ENCODE data around the gene SIGLEC6. TPM values are rescaled to one million over a fixed set of nuclear protein-coding genes. Genes with fewer than 3 reads are reported as not detected.

The SIGLEC6 gene
- total RNA-seq, 1 donor from 2014 or later = 1.2 TPM

DNA sequence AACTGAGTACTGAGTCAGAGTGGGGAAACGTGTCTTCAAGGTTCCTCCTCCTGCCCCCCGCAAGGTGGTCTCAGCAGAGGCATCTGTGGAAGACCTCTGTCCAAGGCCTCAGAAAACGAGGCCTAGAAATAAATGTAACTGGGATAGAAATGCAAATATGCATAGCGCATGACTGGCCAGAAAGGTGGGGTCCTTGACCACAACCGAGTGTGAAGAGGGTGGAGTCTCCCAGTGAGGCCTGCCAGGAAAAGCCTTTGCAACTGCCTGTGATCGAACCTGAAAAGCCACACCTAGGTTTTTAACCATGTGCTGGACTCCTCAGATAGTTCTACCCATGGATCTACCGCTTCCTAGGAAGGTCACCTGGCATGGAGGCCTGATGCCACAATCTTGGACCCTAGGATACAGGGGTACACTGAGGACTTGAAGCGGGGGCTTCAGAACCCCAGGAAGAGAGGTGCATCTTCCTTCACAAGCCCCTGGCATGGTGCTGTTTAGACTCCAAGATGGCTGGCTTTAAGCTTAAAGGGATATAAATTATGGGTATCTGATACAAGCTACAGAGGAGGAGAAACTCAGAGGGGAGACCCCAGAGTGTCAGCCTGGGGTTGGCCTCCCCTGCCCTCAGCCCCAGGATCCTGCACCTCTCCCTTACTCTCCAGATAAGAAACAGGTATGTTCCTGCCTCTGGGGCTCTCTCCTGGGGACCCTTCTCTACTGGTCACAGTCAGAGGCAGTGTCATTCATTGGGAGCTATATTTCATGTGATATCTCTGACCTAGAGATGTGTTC, 18.3 kb upstream of the SIGLEC6 start:
- Histone ChIP-seq H3K27ac (no peak overlapping the region), H3K27me3 (no peaks in the 10 kb centered on the region), H3K4me3 (no peak overlapping the region), H3K9me3 (no peaks in the 10 kb centered on the region), H3K4me1 (no peaks in the 10 kb centered on the region), H3K36me3 (no peaks in the 10 kb centered on the region)
- DNase-seq (ENCODE audit: extremely low spot score in 2 of 2) = no peak
- intact Hi-C loops (cut with DNase I) = no loop called here
- TF ChIP-seq, protein P1, sequence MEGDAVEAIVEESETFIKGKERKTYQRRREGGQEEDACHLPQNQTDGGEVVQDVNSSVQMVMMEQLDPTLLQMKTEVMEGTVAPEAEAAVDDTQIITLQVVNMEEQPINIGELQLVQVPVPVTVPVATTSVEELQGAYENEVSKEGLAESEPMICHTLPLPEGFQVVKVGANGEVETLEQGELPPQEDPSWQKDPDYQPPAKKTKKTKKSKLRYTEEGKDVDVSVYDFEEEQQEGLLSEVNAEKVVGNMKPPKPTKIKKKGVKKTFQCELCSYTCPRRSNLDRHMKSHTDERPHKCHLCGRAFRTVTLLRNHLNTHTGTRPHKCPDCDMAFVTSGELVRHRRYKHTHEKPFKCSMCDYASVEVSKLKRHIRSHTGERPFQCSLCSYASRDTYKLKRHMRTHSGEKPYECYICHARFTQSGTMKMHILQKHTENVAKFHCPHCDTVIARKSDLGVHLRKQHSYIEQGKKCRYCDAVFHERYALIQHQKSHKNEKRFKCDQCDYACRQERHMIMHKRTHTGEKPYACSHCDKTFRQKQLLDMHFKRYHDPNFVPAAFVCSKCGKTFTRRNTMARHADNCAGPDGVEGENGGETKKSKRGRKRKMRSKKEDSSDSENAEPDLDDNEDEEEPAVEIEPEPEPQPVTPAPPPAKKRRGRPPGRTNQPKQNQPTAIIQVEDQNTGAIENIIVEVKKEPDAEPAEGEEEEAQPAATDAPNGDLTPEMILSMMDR (IDR thresholded peaks at IDR 0.05) = no peak
- TF ChIP-seq POLR2AphosphoS5 (IDR thresholded peaks at IDR 0.05; ENCODE audit: insufficient read depth in 1 of 2, low read depth in 1 of 2) = no peak
- TF ChIP-seq POLR2A (IDR thresholded peaks at IDR 0.05) = no peak

DNA sequence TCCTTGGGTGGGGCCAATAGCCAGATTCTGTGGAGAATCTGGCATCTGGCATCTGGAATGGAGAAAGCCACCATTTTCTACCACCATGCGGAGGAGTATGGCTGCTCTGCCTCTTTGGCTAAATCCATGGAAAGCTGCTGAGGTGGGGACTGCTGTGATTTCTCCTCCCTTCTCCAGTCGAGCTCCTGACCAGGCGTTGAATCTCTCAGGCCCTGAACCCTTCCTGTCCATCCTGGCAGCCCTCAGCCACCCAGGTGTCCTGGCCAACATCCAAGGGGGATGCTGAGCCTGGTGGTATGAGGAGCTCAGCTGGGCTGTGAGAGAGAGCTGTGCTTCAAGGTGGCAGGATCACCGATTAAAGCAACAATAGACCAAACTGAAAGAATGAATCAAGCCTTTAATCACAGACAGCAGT, 17.4 kb upstream of the SIGLEC6 start:
- Histone ChIP-seq H3K9me3 (no peaks in the 10 kb centered on the region), H3K4me3 (no peak overlapping the region), H3K36me3 (no peaks in the 10 kb centered on the region), H3K4me1 (no peaks in the 10 kb centered on the region), H3K27me3 (no peaks in the 10 kb centered on the region), H3K27ac (no peak overlapping the region)
- no peak for DNase-seq (ENCODE audit: extremely low spot score in 2 of 2)
- no peak for TF ChIP-seq POLR2AphosphoS5 (IDR thresholded peaks at IDR 0.05; ENCODE audit: insufficient read depth in 1 of 2, low read depth in 1 of 2)
- TF ChIP-seq POLR2A (IDR thresholded peaks at IDR 0.05) = no peak
- TF ChIP-seq, protein P1 (IDR thresholded peaks at IDR 0.05) = no peak
- intact Hi-C loops (cut with DNase I) = no loop called here

DNA sequence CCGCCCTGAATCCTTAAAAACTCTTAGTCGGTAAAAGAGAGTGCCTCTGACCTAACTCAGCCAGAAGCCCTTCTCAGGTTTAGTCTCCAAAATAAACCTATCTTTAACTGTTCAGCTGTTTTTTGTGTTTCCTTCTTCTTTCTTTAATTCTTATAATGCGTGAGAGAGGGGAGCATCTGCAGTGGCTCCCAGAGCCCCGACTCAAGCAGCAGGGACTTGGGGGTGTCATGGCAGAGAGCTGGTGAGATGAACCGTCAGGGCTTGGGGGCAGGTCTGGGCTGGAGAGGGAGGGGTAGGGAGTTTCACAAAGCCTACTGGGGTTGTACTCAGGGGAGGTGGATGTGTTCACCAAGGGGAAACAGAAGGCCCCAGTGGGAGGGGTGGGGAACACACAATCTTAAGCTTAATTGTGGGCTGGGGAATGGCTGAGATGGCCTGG, 16.8 kb upstream of the SIGLEC6 start:
- Histone ChIP-seq H3K27me3 (no peaks in the 10 kb centered on the region), H3K4me1 (no peaks in the 10 kb centered on the region), H3K27ac (no peak overlapping the region), H3K36me3 (no peaks in the 10 kb centered on the region), H3K4me3 (no peak overlapping the region), H3K9me3 (no peaks in the 10 kb centered on the region)
- intact Hi-C loops (cut with DNase I) = no loop called here
- no peak for DNase-seq (ENCODE audit: extremely low spot score in 2 of 2)
- no peak for TF ChIP-seq POLR2A (IDR thresholded peaks at IDR 0.05)
- TF ChIP-seq, protein P1 (IDR thresholded peaks at IDR 0.05) = no peak
- no peak for TF ChIP-seq POLR2AphosphoS5 (IDR thresholded peaks at IDR 0.05; ENCODE audit: insufficient read depth in 1 of 2, low read depth in 1 of 2)

DNA sequence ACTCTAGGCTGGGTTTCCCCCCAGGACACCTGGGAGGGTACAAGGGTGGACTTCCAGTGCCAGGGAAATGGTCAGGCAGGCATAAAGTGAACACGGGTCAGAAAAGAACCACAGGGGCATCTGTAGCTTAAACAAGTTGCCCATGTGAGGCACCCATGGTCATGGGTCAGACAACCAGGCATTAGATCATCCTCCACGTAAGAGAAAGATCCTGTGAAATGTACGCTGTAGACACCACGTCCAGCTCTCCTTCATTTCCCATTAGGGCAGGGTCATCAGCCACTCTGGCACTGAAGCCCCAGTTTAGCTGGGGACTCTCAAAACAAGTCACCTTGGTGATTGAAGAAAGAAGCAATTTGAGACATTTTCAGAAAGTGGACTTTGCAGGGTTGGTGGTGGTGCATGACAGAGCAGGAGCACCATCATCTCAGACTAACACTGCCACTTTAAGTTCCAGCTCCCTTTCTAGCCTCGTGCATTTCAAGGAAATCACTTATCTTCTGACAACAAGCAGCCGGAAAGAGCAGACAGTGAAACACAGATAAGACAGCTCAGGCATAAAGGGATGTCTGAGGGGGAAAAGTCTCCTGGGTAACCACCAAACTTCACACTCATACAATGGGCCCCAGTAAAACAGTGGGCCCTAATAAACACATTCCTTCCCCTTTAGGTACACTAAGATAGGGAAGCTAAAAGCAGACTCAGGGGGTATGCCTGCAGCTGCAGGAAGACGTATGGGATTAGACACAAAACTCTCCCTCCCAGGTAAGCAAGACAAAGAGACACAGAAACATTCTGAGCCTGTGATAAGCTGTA, 16.1 kb upstream of the SIGLEC6 start:
- intact Hi-C loops (cut with DNase I) = no loop called here
- Histone ChIP-seq H3K9me3 (no peaks in the 10 kb centered on the region), H3K36me3 (no peaks in the 10 kb centered on the region), H3K4me1 (no peaks in the 10 kb centered on the region), H3K27ac (no peak overlapping the region), H3K27me3 (no peaks in the 10 kb centered on the region), H3K4me3 (no peak overlapping the region)
- no peak for DNase-seq (ENCODE audit: extremely low spot score in 2 of 2)
- TF ChIP-seq POLR2AphosphoS5 (IDR thresholded peaks at IDR 0.05; ENCODE audit: insufficient read depth in 1 of 2, low read depth in 1 of 2) (no peak), POLR2A (IDR thresholded peaks at IDR 0.05) (no peak)
- TF ChIP-seq, protein P1 (IDR thresholded peaks at IDR 0.05) = no peak
